ENCODE results near the gene GPR160. TPM values are rescaled to one million over a fixed set of nuclear protein-coding genes. Genes with fewer than 3 reads are reported as not detected.

GPR160 gene, protein sequence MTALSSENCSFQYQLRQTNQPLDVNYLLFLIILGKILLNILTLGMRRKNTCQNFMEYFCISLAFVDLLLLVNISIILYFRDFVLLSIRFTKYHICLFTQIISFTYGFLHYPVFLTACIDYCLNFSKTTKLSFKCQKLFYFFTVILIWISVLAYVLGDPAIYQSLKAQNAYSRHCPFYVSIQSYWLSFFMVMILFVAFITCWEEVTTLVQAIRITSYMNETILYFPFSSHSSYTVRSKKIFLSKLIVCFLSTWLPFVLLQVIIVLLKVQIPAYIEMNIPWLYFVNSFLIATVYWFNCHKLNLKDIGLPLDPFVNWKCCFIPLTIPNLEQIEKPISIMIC
- total RNA-seq (1 to 10 TPM; 2.9 TPM), polyA plus RNA-seq (6.2 TPM)

GRCh38 chr3:170037463-170038433 lies at the start of gene GPR160:
GPR160 (plus strand) TSS chr3:170037995; CDS start chr3:170083973, 45,978 bp downstream.
- peak within 1 kb of the TSS; percentile 39 for H3K27ac ChIP-seq (ENCODE audit: low read depth, low read length)
- Mint-ChIP-seq H3K9me3 (no peaks in the 10 kb centered on the region), H3K4me1 (peaks cover 27 to 31% (median 27%) of the 10 kb centered on the region in 3 donors), H3K36me3 (peaks cover 0 to 2% (median 0%) of the 10 kb centered on the region in 3 donors), H3K27me3 (peaks cover 0 to 3% of the 10 kb centered on the region in 2 donors), H3K27ac (peak within 1 kb of the TSS in 7 of 8 donors; percentile 12 to 82 (median 80)), H3K4me3 (peak within 1 kb of the TSS; percentile 84 to 94 (median 88))
- H3K4me1 ChIP-seq (ENCODE audit: insufficient read depth, low read length) = peaks cover 25% of the 10 kb centered on the region
- peak within 1 kb of the TSS; percentile 71 for H3K4me3 ChIP-seq (ENCODE audit: low read length)
- POLR2A ChIA-PET = interaction anchor here (0.7 to 0.9 kb wide), 2 partner anchors 11 to 270 kb away, joined by 3 to 7 read pairs; no protein-coding TSS in a partner anchor
- DNase-seq = peak; percentile 70 to 85 (median 76)
- no peaks in the 10 kb centered on the region for H3K36me3 ChIP-seq (ENCODE audit: insufficient read depth, low read length)
- CTCF ChIA-PET = interaction anchor here (0.6 to 1.6 kb wide), 7 partner anchors 9 to 274 kb away, joined by 3 to 6 read pairs (median 3); partner anchors contain the start of gene SEC62
- H3K9me3 ChIP-seq (ENCODE audit: low read length) = no peaks in the 10 kb centered on the region
- H3K27me3 ChIP-seq (ENCODE audit: insufficient read depth, low read length, poor library complexity, severe bottlenecking) = no peaks in the 10 kb centered on the region

GRCh38 chr3:169990431-169990830 lies 47.4 kb upstream of the GPR160 start:
- H3K36me3 ChIP-seq (ENCODE audit: insufficient read depth, low read length) = peaks cover 30% of the 10 kb centered on the region
- peaks cover 5 to 75% (median 15%) of the 10 kb centered on the region in 3 donors for H3K36me3 Mint-ChIP-seq
- no peak for DNase-seq
- no peak overlapping the region for H3K4me3 ChIP-seq (ENCODE audit: low read length)
- no peak overlapping the region for H3K27ac ChIP-seq (ENCODE audit: low read depth, low read length)
- H3K9me3 ChIP-seq (ENCODE audit: low read length) = no peaks in the 10 kb centered on the region
- H3K4me3 Mint-ChIP-seq = no peak overlapping the region
- ChIA-PET POLR2A (no interaction called here), CTCF (no interaction called here)
- no peaks in the 10 kb centered on the region for H3K27me3 ChIP-seq (ENCODE audit: insufficient read depth, low read length, poor library complexity, severe bottlenecking)
- H3K4me1 Mint-ChIP-seq = no peaks in the 10 kb centered on the region
- no peaks in the 10 kb centered on the region for H3K9me3 Mint-ChIP-seq
- H3K27ac Mint-ChIP-seq = no peak overlapping the region
- no peaks in the 10 kb centered on the region for H3K4me1 ChIP-seq (ENCODE audit: insufficient read depth, low read length)
- H3K27me3 Mint-ChIP-seq = no peaks in the 10 kb centered on the region

DNA sequence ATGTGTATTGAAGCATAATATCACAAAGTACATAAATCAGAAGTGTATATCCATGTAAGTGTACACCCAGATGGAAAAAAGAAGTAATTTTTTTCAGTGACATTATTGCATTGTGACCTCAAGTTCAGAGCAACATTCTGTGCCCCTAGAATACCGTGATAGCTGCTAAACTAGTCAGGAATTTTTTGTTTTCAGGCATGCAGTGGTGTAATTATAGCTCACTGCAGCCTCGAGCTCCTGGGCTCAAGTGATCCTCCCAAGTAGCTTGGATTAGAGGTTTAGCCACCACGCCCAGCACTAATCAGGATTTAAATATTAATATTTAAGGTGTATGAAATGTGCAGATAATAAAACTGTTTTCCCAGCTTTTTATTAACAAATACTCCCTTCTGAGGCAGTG lies 45.6 kb upstream of the GPR160 start:
- Mint-ChIP-seq H3K9me3 (no peaks in the 10 kb centered on the region), H3K36me3 (peaks cover 5 to 72% (median 16%) of the 10 kb centered on the region in 3 donors), H3K27me3 (no peaks in the 10 kb centered on the region), H3K4me3 (no peak overlapping the region), H3K27ac (peak overlapping the region in 1 of 8 donors; percentile 51), H3K4me1 (no peaks in the 10 kb centered on the region)
- no peaks in the 10 kb centered on the region for H3K9me3 ChIP-seq (ENCODE audit: low read length)
- H3K27me3 ChIP-seq (ENCODE audit: insufficient read depth, low read length, poor library complexity, severe bottlenecking) = no peaks in the 10 kb centered on the region
- no peaks in the 10 kb centered on the region for H3K4me1 ChIP-seq (ENCODE audit: insufficient read depth, low read length)
- POLR2A ChIA-PET = no interaction called here
- no peak for DNase-seq
- no peak overlapping the region for H3K27ac ChIP-seq (ENCODE audit: low read depth, low read length)
- H3K4me3 ChIP-seq (ENCODE audit: low read length) = no peak overlapping the region
- H3K36me3 ChIP-seq (ENCODE audit: insufficient read depth, low read length) = peaks cover 17% of the 10 kb centered on the region
- CTCF ChIA-PET = no interaction called here

DNA sequence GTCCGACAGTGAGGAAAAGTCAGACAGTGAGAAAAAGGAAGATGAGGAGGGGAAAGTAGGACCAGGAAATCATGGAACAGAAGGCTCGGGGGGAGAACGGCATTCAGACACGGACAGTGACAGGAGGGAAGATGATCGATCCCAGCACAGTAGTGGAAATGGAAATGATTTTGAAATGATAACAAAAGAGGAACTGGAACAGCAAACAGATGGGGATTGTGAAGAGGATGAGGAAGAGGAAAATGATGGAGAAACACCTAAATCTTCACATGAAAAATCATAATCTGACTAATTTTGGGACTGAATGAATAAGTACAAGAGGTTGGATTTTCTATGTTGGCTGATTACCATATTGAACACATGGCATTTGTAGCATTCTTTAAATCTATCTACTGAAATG lies 45.0 kb upstream of the GPR160 start:
- ChIA-PET POLR2A (no interaction called here), CTCF (no interaction called here)
- Mint-ChIP-seq H3K36me3 (peaks cover 5 to 67% (median 16%) of the 10 kb centered on the region in 3 donors), H3K4me3 (no peak overlapping the region), H3K27me3 (no peaks in the 10 kb centered on the region), H3K4me1 (no peaks in the 10 kb centered on the region), H3K9me3 (no peaks in the 10 kb centered on the region), H3K27ac (peak overlapping the region in 2 of 8 donors; percentile 5 to 60)
- no peak overlapping the region for H3K27ac ChIP-seq (ENCODE audit: low read depth, low read length)
- no peaks in the 10 kb centered on the region for H3K9me3 ChIP-seq (ENCODE audit: low read length)
- H3K4me1 ChIP-seq (ENCODE audit: insufficient read depth, low read length) = no peaks in the 10 kb centered on the region
- DNase-seq = no peak
- H3K36me3 ChIP-seq (ENCODE audit: insufficient read depth, low read length) = peaks cover 11% of the 10 kb centered on the region
- H3K27me3 ChIP-seq (ENCODE audit: insufficient read depth, low read length, poor library complexity, severe bottlenecking) = no peaks in the 10 kb centered on the region
- no peak overlapping the region for H3K4me3 ChIP-seq (ENCODE audit: low read length)

GRCh38 chr3:169993761-169994160 lies 44.0 kb upstream of the GPR160 start:
- DNase-seq = no peak
- Histone ChIP-seq H3K27me3 (ENCODE audit: insufficient read depth, low read length, poor library complexity, severe bottlenecking) (no peaks in the 10 kb centered on the region), H3K4me3 (ENCODE audit: low read length) (no peak overlapping the region), H3K9me3 (ENCODE audit: low read length) (no peaks in the 10 kb centered on the region), H3K36me3 (ENCODE audit: insufficient read depth, low read length) (peaks cover 5% of the 10 kb centered on the region), H3K27ac (ENCODE audit: low read depth, low read length) (no peak overlapping the region), H3K4me1 (ENCODE audit: insufficient read depth, low read length) (no peaks in the 10 kb centered on the region)
- Mint-ChIP-seq H3K4me3 (no peak overlapping the region), H3K27me3 (no peaks in the 10 kb centered on the region), H3K27ac (no peak overlapping the region), H3K9me3 (no peaks in the 10 kb centered on the region), H3K4me1 (peaks cover 0 to 2% (median 0%) of the 10 kb centered on the region in 3 donors), H3K36me3 (peaks cover 5 to 63% (median 12%) of the 10 kb centered on the region in 3 donors)
- ChIA-PET POLR2A (no interaction called here), CTCF (no interaction called here)

DNA sequence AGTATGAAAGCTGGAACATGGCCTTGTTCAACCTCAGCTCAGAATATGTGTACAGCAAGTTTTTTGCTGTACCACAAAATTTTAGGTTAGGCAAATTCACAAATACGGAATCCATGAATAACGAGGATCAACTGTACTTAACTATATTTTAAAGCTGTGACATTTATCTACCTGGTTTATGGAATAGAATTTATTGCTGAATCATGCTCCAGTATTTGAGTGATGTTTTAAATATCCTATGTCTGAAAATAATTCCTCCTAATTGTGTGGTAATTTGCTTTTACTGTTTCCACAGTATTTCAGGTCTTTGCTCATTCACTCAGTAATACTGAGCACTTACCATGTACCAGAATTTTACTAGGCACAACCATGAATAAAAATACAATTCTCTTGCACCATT lies 41.7 kb upstream of the GPR160 start:
- Mint-ChIP-seq H3K4me1 (peaks cover 0 to 3% (median 2%) of the 10 kb centered on the region in 3 donors), H3K36me3 (peaks cover 10 to 50% (median 15%) of the 10 kb centered on the region in 3 donors), H3K9me3 (peaks cover 0 to 4% (median 0%) of the 10 kb centered on the region in 5 donors), H3K4me3 (no peak overlapping the region), H3K27me3 (no peaks in the 10 kb centered on the region), H3K27ac (no peak overlapping the region)
- Histone ChIP-seq H3K27ac (ENCODE audit: low read depth, low read length) (no peak overlapping the region), H3K4me1 (ENCODE audit: insufficient read depth, low read length) (no peaks in the 10 kb centered on the region), H3K27me3 (ENCODE audit: insufficient read depth, low read length, poor library complexity, severe bottlenecking) (no peaks in the 10 kb centered on the region), H3K4me3 (ENCODE audit: low read length) (no peak overlapping the region), H3K9me3 (ENCODE audit: low read length) (no peaks in the 10 kb centered on the region), H3K36me3 (ENCODE audit: insufficient read depth, low read length) (no peaks in the 10 kb centered on the region)
- CTCF ChIA-PET = interaction anchor here (1.7 kb wide), 1 partner anchor 42 kb away, joined by 4 read pairs; the partner anchor contains the start of gene GPR160
- POLR2A ChIA-PET = no interaction called here
- no peak for DNase-seq

DNA sequence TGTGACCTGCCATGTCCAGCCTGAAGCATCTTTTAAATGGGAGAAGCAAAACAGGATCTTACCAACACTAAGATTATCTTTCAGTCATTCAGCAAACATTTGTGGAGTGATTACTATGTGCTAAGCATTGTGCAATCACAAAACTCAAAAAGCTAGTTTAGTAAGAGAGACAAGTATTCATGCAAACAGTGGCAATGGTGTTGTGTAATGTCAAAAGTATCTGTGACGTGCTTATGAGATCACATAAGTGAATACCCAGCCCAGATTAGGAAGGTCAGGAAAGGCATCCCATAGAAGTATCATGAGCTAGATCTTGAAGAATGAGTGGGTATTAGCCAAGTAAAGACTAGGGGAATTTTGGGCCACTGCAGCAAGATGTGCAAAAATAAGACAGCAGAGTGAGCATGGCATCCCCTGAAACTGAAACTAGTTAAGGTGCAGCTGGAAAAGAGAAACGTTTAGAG lies 39.1 kb upstream of the GPR160 start:
- no peaks in the 10 kb centered on the region for H3K27me3 Mint-ChIP-seq
- Histone ChIP-seq H3K4me1 (ENCODE audit: insufficient read depth, low read length) (peaks cover 16% of the 10 kb centered on the region), H3K4me3 (ENCODE audit: low read length) (no peak overlapping the region), H3K36me3 (ENCODE audit: insufficient read depth, low read length) (no peaks in the 10 kb centered on the region), H3K27me3 (ENCODE audit: insufficient read depth, low read length, poor library complexity, severe bottlenecking) (no peaks in the 10 kb centered on the region), H3K9me3 (ENCODE audit: low read length) (no peaks in the 10 kb centered on the region), H3K27ac (ENCODE audit: low read depth, low read length) (no peak overlapping the region)
- H3K4me1 Mint-ChIP-seq = peaks cover 16 to 21% (median 16%) of the 10 kb centered on the region in 3 donors
- H3K4me3 Mint-ChIP-seq = no peak overlapping the region
- ChIA-PET CTCF (no interaction called here), POLR2A (interaction anchor here (1.1 kb wide), 1 partner anchor 31 kb away, joined by 3 read pairs; the partner anchor contains the start of gene SEC62)
- no peak for DNase-seq
- H3K27ac Mint-ChIP-seq = peak overlapping the region in 1 of 8 donors; percentile 3
- H3K9me3 Mint-ChIP-seq = peaks cover 0 to 4% (median 0%) of the 10 kb centered on the region in 5 donors
- H3K36me3 Mint-ChIP-seq = peaks cover 5 to 35% (median 7%) of the 10 kb centered on the region in 3 donors
